NCI-H1092 treated with DMSO at 0.1 percent for 48 hours (cell line): ENCODE measurements around the gene CCDC86.
A peak's percentile ranks its signal among the peaks of the same experiment; 100 is the strongest.

Source experiments
- DNase-seq: peaks from one replicate; lab custom pipeline; 2025; lab: John Stamatoyannopoulos, UW

CCDC86 gene

DNA sequence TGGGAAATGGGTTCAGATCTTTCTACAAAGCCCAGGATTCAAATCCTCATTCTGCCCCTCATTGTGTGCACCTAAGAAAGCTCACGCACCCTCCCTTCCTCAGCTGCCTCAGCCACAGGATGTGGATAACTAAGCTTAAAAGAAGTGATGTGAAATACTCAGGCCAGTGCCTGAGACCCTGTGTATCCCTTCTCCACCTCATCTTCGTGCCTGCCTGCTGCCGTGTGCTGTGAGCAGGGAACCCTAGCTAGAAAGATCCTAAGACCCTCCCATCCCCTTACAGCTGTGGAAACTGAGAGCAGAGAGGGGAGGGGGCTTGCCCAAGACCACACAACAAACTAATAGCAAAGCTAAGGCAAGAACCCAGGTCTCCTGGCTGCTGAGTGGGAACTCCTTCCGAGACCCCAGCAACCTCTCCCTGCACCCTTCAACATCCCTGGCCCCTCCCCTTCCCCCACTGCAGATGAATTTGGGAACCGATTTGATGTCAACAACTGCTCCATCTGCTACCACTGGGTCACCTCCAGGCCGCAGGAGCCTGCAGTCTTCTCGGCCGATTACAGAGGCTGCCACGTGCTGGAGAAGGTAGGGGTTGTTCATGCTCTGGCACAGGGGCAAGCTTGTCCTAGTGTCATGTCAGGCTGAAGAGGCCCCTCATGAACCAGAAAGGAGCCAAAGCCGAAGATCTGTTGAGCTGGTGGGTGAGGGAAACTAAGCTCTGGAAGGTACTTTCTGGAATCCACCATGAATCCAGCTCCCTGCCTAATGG, 27.0 kb downstream of the CCDC86 start:
- DNase-seq = no peak

DNA sequence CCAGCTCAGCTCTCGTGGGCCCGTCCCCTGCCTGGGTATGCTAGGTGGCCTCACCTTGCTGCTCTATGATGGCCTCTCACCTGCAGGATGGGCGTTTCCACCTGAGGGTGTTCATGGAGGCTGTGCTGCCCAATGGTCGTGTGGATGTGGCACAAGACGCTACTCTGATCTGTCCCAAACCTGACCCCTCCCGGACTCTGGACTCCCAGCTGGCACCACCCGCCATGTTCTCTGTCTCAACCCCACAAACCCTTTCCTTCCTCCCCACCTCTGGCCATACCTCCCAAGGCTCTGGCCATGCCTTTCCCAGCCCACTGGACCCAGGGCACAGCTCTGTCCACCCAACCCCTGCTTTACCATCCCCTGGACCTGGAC, 27.5 kb downstream of the CCDC86 start:
- no peak for DNase-seq

DNA sequence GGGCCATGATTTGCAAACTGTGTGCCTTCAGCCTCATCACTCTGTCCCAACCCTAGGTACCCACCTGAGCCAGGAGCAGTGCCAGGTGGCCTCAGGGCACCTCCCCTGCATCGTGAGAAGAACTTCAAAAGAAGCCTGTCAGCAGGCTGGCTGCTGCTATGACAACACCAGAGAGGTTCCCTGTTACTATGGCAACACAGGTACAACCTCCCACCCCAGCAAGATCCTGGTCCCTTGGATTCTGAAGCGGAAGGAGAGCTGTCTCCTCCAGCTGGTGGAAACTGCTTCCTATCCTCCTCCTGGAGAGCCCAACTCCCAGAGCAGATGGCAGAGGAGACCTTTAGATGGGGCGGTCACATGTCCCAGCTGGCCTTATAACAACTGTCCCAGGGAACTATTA, 28.4 kb downstream of the CCDC86 start:
- DNase-seq = peak; percentile 16

DNA sequence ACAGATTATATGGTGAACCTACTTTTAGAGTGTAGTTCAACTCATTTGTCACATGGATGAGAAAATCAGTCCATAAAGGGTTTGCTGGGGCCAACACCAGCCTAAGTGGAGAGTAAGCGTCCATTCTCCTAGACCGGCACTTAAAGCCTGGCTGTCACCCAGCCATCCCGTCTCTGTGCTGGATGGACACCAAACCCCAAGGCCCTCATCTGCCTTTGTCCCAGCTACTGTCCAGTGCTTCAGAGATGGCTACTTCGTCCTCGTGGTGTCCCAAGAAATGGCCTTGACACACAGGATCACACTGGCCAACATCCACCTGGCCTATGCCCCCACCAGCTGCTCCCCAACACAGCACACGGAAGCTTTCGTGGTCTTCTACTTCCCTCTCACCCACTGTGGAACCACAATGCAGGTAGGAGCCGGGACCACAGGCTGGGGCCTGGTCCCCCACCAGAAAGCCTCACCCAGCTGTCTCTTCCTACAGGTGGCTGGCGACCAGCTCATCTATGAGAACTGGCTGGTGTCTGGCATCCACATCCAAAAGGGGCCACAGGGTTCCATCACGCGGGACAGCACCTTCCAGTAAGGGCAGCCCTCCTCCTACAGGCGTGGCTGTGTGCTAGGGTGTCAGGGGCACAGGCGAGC, 28.9 kb downstream of the CCDC86 start:
- no peak for DNase-seq

DNA sequence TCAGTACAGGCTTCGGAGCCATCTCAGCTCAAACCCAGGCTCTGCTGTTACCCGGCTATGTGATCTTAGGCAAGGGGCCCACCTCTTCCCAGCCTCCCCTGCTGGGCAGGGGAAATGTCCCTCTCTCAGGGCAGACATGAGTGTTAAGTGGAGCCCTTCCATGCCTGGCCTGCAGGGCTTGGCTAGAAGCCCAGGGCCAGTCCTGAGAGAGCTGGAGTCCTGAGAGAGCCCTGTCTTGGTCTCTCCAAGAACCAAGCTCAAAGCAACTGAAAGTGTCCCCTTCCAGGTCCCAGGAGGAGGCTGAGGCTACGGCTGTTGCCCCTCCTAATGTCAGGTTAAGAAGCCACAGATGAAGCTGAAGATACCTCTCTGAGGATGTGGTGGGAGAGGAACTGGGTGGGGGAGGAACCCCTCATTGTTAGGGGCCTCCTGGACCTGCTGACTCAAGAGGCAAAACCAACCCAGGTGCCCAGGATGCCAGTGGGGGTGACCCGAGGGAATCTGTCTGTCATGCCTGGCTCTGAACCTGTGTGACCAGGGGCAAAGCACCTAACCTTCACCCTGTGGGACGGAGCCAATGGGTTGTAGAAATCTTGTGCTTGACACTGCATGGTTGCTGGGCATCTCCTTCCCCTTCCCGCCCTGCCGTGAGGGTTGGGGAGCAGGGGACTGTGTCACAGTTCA, 29.6 kb downstream of the CCDC86 start:
- DNase-seq = peak; percentile 36

GRCh38 chr11:60872124-60872960, 30.4 kb downstream of the CCDC86 start:
- no peak for DNase-seq

- no peak for DNase-seq
These were observed 31.1 kb downstream of the CCDC86 start for GRCh38 chr11:60872961-60873524.

GRCh38 chr11:60873533-60873932, 31.6 kb downstream of the CCDC86 start:
- no peak for DNase-seq

GRCh38 chr11:60874421-60875365, 32.8 kb downstream of the CCDC86 start:
- DNase-seq = no peak

GRCh38 chr11:60875366-60876167, 33.7 kb downstream of the CCDC86 start:
- DNase-seq = no peak

DNA sequence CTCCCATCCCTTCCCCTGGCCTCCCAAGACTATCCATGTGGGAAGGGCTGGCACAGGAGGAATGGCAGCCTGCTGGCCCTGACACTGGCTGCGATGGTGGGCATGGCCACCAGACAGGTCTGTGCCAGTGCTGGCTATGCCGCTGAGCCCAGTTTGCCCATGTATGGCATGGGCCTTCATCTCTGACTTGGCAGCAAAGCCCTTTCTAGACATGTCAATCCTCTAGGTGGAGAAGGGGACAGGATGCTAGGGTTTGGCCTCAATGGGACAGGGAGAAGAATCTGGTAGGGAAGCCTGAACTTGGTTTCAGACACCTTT, 34.2 kb downstream of the CCDC86 start:
- no peak for DNase-seq

GRCh38 chr11:60878245-60879101, 36.6 kb downstream of the CCDC86 start:
- no peak for DNase-seq

- DNase-seq = no peak
These were observed 37.2 kb downstream of the CCDC86 start for GRCh38 chr11:60879104-60879503.

GRCh38 chr11:60879971-60880588, 38.2 kb downstream of the CCDC86 start:
- DNase-seq = no peak

GRCh38 chr11:60880643-60881282, 38.9 kb downstream of the CCDC86 start:
- peak; percentile 92 for DNase-seq

GRCh38 chr11:60887556-60887955, 45.6 kb downstream of the CCDC86 start:
- DNase-seq = peak; percentile 91

DNA sequence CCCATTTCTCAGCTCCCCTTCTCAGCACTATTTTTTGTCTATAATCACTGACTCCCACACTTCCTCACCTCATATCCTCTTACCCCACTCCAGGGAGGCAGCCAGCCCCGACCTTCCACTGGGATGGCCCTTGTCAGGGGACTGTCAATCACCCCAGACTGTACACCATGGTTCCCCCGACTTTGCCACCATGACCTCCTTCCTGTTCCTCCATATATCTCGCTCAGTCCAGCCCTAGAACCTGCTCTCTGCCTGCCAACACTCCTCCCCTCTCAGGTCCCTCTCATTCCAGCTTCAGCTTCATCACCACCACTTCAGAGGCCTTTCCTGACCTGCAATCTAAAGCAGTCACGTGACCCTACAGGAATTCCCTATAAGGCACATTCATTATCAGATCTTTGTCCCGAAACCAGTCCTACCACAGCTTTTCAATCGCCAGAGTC, 48.0 kb downstream of the CCDC86 start:
- DNase-seq = no peak

DNA sequence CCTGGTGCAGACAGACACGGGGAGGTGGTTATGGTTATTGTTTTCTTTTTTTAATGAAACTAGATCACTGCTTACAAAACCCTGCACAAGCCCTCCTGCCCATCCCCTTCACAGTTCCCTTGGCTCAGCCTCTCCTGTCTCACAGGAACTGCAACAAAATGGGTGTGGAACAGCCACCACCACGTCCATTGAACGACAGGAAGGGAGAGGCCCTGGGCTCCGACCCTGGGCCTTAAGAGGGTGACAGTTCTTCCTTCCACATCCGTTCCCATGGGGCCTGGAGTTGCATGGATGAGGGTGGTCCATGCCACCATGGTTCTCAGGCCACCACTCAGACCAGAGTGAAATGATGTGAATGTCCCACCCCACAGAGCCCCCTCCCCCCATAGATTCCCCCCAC, 48.8 kb downstream of the CCDC86 start:
- no peak for DNase-seq
